ENCODE data around the gene RAD51AP2. TPM values are rescaled to one million over a fixed set of nuclear protein-coding genes. Genes with fewer than 3 reads are reported as not detected.

RAD51AP2 gene
- total and polyA plus RNA-seq, 2 of the 8 experiments (the other 6 are each of a cell fraction or from before 2014, with no cell fraction given), result 0.02 to 0.20 TPM

- Histone ChIP-seq H3K4me3 (ENCODE audit: extremely low read depth in 1 of 4, insufficient read depth in 2 of 4, low read depth in 3 of 4, low read length in 4 of 4) (peak overlapping the region; percentile 74 to 97 (median 93)), H3K4ac (replicated peaks; ENCODE audit: insufficient read length, low read depth, low read length) (no peak overlapping the region), H4K91ac (replicated peaks; ENCODE audit: insufficient read length, low read length) (peak overlapping the region; percentile 38), H3K4me2 (ENCODE audit: insufficient read depth in 1 of 2, low read depth in 2 of 2, low read length in 2 of 2) (peak overlapping the region; percentile 92 to 99), H2BK5ac (ENCODE audit: low read depth, low read length) (peak overlapping the region; percentile 22; the same call in 1 of the 2 replicates), H2AK5ac (ENCODE audit: low read depth, low read length) (no peak overlapping the region), H4K20me1 (replicated peaks in 1 of 2; ENCODE audit: control insufficient read depth in 1 of 2, insufficient read depth in 2 of 2, low read length in 2 of 2) (peaks cover 0 to 1% of the 10 kb centered on the region in 2 experiments), H3K23ac (ENCODE audit: insufficient read length) (no peak overlapping the region), H3K18ac (ENCODE audit: extremely low read depth, low read length) (0 out of 2 replicates have a peak overlapping the region, but pooled peaks have one; percentile 51), H2BK12ac (ENCODE audit: low read depth, low read length) (peak overlapping the region; percentile 55; the same call in 1 of the 2 replicates), H3K23me2 (ENCODE audit: low read depth, low read length) (peaks cover 25% of the 10 kb centered on the region), H3K56ac (replicated peaks; ENCODE audit: insufficient read length, low read depth, low read length) (peak overlapping the region; percentile 42), H4K5ac (ENCODE audit: insufficient read length, low read depth, low read length) (no peak overlapping the region), H3K27me3 (replicated peaks in 1 of 4; ENCODE audit: control insufficient read depth in 3 of 4, extremely low read depth in 1 of 4, insufficient read depth in 3 of 4, low read length in 3 of 4) (peaks cover 0 to 5% (median 0%) of the 10 kb centered on the region in 4 experiments; a peak in 1 of 7 replicates), H3K79me2 (ENCODE audit: control insufficient read depth in 1 of 2, insufficient read depth in 2 of 2, low read length in 2 of 2) (peaks cover 16 to 25% of the 10 kb centered on the region in 2 experiments), H2BK120ac (replicated peaks; ENCODE audit: low read depth, low read length) (peak overlapping the region; percentile 65), H3K14ac (ENCODE audit: insufficient read length) (no peak overlapping the region), H2AFZ (ENCODE audit: low read length) (peak overlapping the region; percentile 93), H2BK20ac (ENCODE audit: low read length) (no peak overlapping the region; the same call in 1 of the 2 replicates), H3K27ac (ENCODE audit: low read depth, low read length) (no peak overlapping the region), H2BK15ac (ENCODE audit: low read length) (no peak overlapping the region), H3K36me3 (ENCODE audit: control insufficient read depth in 2 of 4, insufficient read depth in 4 of 4, low read length in 3 of 4) (no peaks in the 10 kb centered on the region), H3K9me3 (ENCODE audit: insufficient read depth in 2 of 2, low read depth in 1 of 2, low read length in 1 of 2) (no peaks in the 10 kb centered on the region), H4K8ac (ENCODE audit: extremely low read depth, insufficient read depth, low read length) (no peak overlapping the region), H3K4me1 (replicated peaks in 1 of 4; ENCODE audit: control insufficient read depth in 3 of 4, insufficient read depth in 4 of 4, low read length in 3 of 4) (peaks cover 3 to 12% (median 8%) of the 10 kb centered on the region in 4 experiments; a peak in 4 of 7 replicates), H3K9ac (replicated peaks in 1 of 4; ENCODE audit: extremely low read depth in 1 of 4, low read depth in 3 of 4, low read length in 3 of 4) (peak overlapping the region; percentile 26 to 94 (median 42); a peak in 6 of 7 replicates), H3K79me1 (ENCODE audit: low read depth, low read length) (no peaks in the 10 kb centered on the region; the same call in 1 of the 2 replicates)
- POLR2A ChIA-PET (ENCODE audit: partially characterized antibody), result interaction anchor here (0.6 to 3.7 kb wide), 10 partner anchors 10 to 216 kb away, joined by 3 to 22 read pairs (median 6); partner anchors contain the start of genes GEN1, RAD51AP2 and SMC6
- CTCF ChIA-PET (ENCODE audit: partially characterized antibody), result interaction anchor here (0.8 to 1.8 kb wide), 7 partner anchors 8 to 133 kb away, joined by 3 to 5 read pairs (median 4); no protein-coding TSS in a partner anchor
- 3% methylated on average over 30 of the region's 30 CpGs; no CpG with 5 or more reads in 1 of the 2 experiments for WGBS, 2 experiments (ENCODE audit: extremely low coverage in 1 of 2, insufficient coverage in 1 of 2, insufficient read length in 1 of 2, insufficient replicate concordance in 2 of 2, low coverage in 1 of 2, low lambda C conversion rate in 2 of 2, missing lambda C conversion rate in 1 of 2)
- TF ChIP-seq SUZ12 (IDR thresholded peaks at IDR 0.05; ENCODE audit: low read length), result no peak
- TF ChIP-seq TAF1 (IDR thresholded peaks at IDR 0.05; ENCODE audit: low read depth, low read length), result 0 out of 2 replicates have a peak, but pooled peaks have one; percentile 33
- 0 out of 2 replicates have a peak, but pooled peaks have one; percentile 9 for TF ChIP-seq MAX (IDR thresholded peaks at IDR 0.05)
- TF ChIP-seq RXRA (IDR thresholded peaks at IDR 0.05; ENCODE audit: insufficient read depth, low read depth, low read length), result no peak
- 0 out of 2 replicates have a peak, but pooled peaks have one; percentile 28 for TF ChIP-seq E2F6 (IDR thresholded peaks at IDR 0.05)
- TF ChIP-seq MAFK (IDR thresholded peaks at IDR 0.05; ENCODE audit: low read depth, low read length), result no peak
- TF ChIP-seq TEAD4 (IDR thresholded peaks at IDR 0.05; ENCODE audit: low read depth, low read length), result peak; percentile 67
- peak; percentile 81 for TF ChIP-seq SP1 (IDR thresholded peaks at IDR 0.05; ENCODE audit: low read depth, low read length)
- peak; percentile 55; the same call in 1 of the 2 replicates for TF ChIP-seq YY1 (IDR thresholded peaks at IDR 0.05; ENCODE audit: low read depth, low read length)
- no peak for TF ChIP-seq SIRT6 (IDR thresholded peaks at IDR 0.05; ENCODE audit: low read length)
- DNase-seq (ENCODE audit: low read depth in 1 of 2, low spot score in 2 of 2), result no peak
- no peak for FAIRE-seq
Observed at GRCh38 chr2:17538022-17538843, 20.0 kb upstream of the RAD51AP2 start.

All from H1 (cell line).